ENCODE results near the gene RUFY4.

GRCh38 chr2:218071218-218071937 is 2.3 kb downstream of the RUFY4 start:
- TF ChIP-seq CTCF (IDR thresholded peaks at IDR 0.05): no peak
- no peak for TF ChIP-seq POLR2AphosphoS5 (IDR thresholded peaks at IDR 0.05)

Data from esophagus muscularis mucosa (tissue), 3 donors.